K562 (cell line): ENCODE data around the gene TMEM178A. TPM values are rescaled to one million over a fixed set of nuclear protein-coding genes. Genes with fewer than 3 reads are reported as not detected.

ENCODE experiments used
- ATAC-seq: fragments of 200-7000 bp; cut with Tn5 transposase; 3 replicates; pipeline ENCODE4 v1.9.1; 2020; ENCODE audit warnings: moderate library complexity
- BruUV-seq: library from RNA; stranded (reverse); fragments of 400-500 nt; replicated peaks from 2 replicates; lab custom pipeline; 2021; lab: Mats Ljungman, UMichigan
- CTCF ChIA-PET: fragments of 300-600 bp; formaldehyde crosslinking; extraction: SDS; loops from one replicate; lab custom pipeline; 2021; ENCODE audit warnings: low intra/inter-chr PET ratio; lab: Yijun Ruan, JAX
- POLR2A ChIA-PET: fragments of 300-600, 350-650 bp; sonication (Branson Sonifier 250); formaldehyde crosslinking; extraction: SDS; loops from one replicate; lab custom pipeline; 2021; ENCODE audit warnings: antibody characterized with exemption, inconsistent platforms; lab: Yijun Ruan, JAX
- DNase-seq, 4 experiments: peaks; one replicate each; pipeline versions ENCODE4 v3.0.0 to v3.0.0-alpha.2; 2011 to 2018; ENCODE audit warnings: low spot score in 3 of 4, mixed read lengths in 3 of 4; ENCODE audit errors: extremely low read depth in 1 of 4
- FAIRE-seq: peaks from 2 replicates; lab custom pipeline; 2011; peaks lifted over from hg19 to GRCh38; lab: Jason Lieb, UNC
- H2AFZ ChIP-seq: 2 replicates; pipeline ENCODE4 v1.6.0; 2011; ENCODE audit warnings: low read depth, low read length, control low read depth, inconsistent platforms
- H3K27ac ChIP-seq: fragments of 200-600 bp; 3 replicates; pipeline ENCODE4 v1.8.0; 2011; ENCODE audit warnings: low read depth, mild to moderate bottlenecking, control low read depth, inconsistent platforms, low read length, moderate library complexity, mixed read lengths; ENCODE audit errors: extremely low read depth
- H3K27me3 ChIP-seq, 2 experiments: fragments of 300-600 bp in 1 of 2; 2 replicates in 1 of 2; 3 replicates in 1 of 2; pipeline versions ENCODE4 v1.6.0 to v1.8.0; 2011; ENCODE audit warnings: inconsistent platforms in 2 of 2, low read length in 2 of 2, mild to moderate bottlenecking in 1 of 2, mixed read lengths in 1 of 2, moderate library complexity in 1 of 2; ENCODE audit not compliant: control insufficient read depth in 2 of 2, insufficient read depth in 2 of 2
- H3K36me3 ChIP-seq: fragments of 300-600 bp; 3 replicates; pipeline ENCODE4 v1.8.0; 2011; ENCODE audit warnings: mild to moderate bottlenecking, low read length, inconsistent platforms; ENCODE audit not compliant: control insufficient read depth, insufficient read depth
- H3K4me1 ChIP-seq, 2 experiments: fragments of 200-600 bp in 1 of 2; replicated peaks in 1 of 2; 2 replicates in 1 of 2; 3 replicates in 1 of 2; pipeline versions ENCODE4 v1.5.1 to v1.8.0; 2011; ENCODE audit warnings: inconsistent platforms in 2 of 2, low read length in 2 of 2, mild to moderate bottlenecking in 1 of 2, mixed read lengths in 1 of 2, moderate library complexity in 1 of 2; ENCODE audit not compliant: control insufficient read depth in 2 of 2, insufficient read depth in 2 of 2
- H3K4me2 ChIP-seq: 2 replicates; pipeline ENCODE4 v1.6.1; 2011; ENCODE audit warnings: low read length, control low read depth, inconsistent platforms, mixed read lengths; ENCODE audit not compliant: insufficient read depth
- H3K4me3 ChIP-seq: fragments of 200-600 bp; sonication (generic), shearing (Covaris generic); 2 replicates; pipeline ENCODE4 v1.5.1; 2016; ENCODE audit warnings: control low read depth, inconsistent platforms
- H3K79me2 ChIP-seq: fragments of 200-600 bp; 3 replicates; pipeline ENCODE4 v1.8.0; 2011; ENCODE audit warnings: low read length, inconsistent platforms; ENCODE audit not compliant: control insufficient read depth, insufficient read depth
- H3K9ac ChIP-seq, 2 experiments: 2 replicates each; pipeline versions ENCODE4 v1.6.0 to v1.6.1; 2011; ENCODE audit warnings: low read depth in 2 of 2, low read length in 2 of 2, control low read depth in 1 of 2, inconsistent platforms in 1 of 2, mild to moderate bottlenecking in 1 of 2, mixed read lengths in 1 of 2; ENCODE audit not compliant: insufficient read depth in 1 of 2
- H3K9me1 ChIP-seq: one replicate; pipeline ENCODE4 v1.6.0; 2011; ENCODE audit warnings: inconsistent platforms, mild to moderate bottlenecking, low read length, moderate library complexity; ENCODE audit not compliant: control insufficient read depth, insufficient read depth
- H3K9me3 ChIP-seq: replicated peaks from 2 replicates; pipeline ENCODE4 v1.5.1; 2011; ENCODE audit warnings: low read depth, low read length, inconsistent platforms; ENCODE audit not compliant: control insufficient read depth, insufficient read depth
- H4K20me1 ChIP-seq: replicated peaks from 2 replicates; pipeline ENCODE4 v1.6.1; 2011; ENCODE audit warnings: low read length, inconsistent platforms, mixed read lengths; ENCODE audit not compliant: control insufficient read depth, insufficient read depth
- CREB5 ChIP-seq: fragments of 250-450 bp; sonication (Bioruptor Pico); IDR thresholded peaks from 2 replicates; pipeline ENCODE4 v1.5.0; 2020; ENCODE audit warnings: mild to moderate bottlenecking
- L3MBTL2 ChIP-seq: fragments of 450-650 bp; IDR thresholded peaks from 2 replicates; pipeline ENCODE4 v1.6.1; 2016; ENCODE audit warnings: mild to moderate bottlenecking, moderate library complexity
- RB1 ChIP-seq: fragments of 450-650 bp; IDR thresholded peaks from 2 replicates; pipeline ENCODE4 v1.6.1; 2017; ENCODE audit warnings: low read depth, mild to moderate bottlenecking
- RCOR1 ChIP-seq, 2 experiments: IDR thresholded peaks; 2 replicates each; pipeline ENCODE4 v1.6.1; 2012; ENCODE audit warnings: low read depth in 2 of 2, low read length in 2 of 2, borderline replicate concordance in 1 of 2, improper control_type of control experiment in 1 of 2
- SUPT5H ChIP-seq: fragments of 450-650 bp; IDR thresholded peaks from 2 replicates; pipeline ENCODE4 v1.6.1; 2016
- TAL1 ChIP-seq: fragments of 450-650 bp; IDR thresholded peaks from 2 replicates; pipeline ENCODE4 v1.6.1; 2016; ENCODE audit warnings: mild to moderate bottlenecking
- ZNF197 ChIP-seq: fragments of 200-800 bp; sonication (Bioruptor generic); IDR thresholded peaks from 2 replicates; pipeline ENCODE4 v1.6.1; 2016; ENCODE audit warnings: low read depth, missing genetic modification characterization, missing compliant biosample characterization
- WGBS: fragments of 100-300 bp; shearing (Covaris generic); methylation state at CpG from one replicate; pipeline ENCODE4 v1.1.6; 2016; ENCODE audit warnings: low coverage, mixed read lengths; ENCODE audit not compliant: insufficient coverage; ENCODE audit errors: missing lambda C conversion rate; 5-methylcytosine and 5-hydroxymethylcytosine counted together
- in situ Hi-C: fragments of 300-500 bp; cut with MboI; formaldehyde crosslinking; loops from 4 replicates; pipeline ENCODE4 v1.15.0; 2018; ENCODE audit warnings: inconsistent platforms, mixed read lengths
- intact Hi-C: fragments of 100-400 bp; cut with micrococcal nuclease; formaldehyde crosslinking; loops from 2 replicates; pipeline ENCODE4 v1.14.2; 2022
- polyA plus RNA-seq, 8 experiments: library from polyadenylated mRNA; depleted of rRNA in 4 of 8; stranded (reverse) in 5 of 8; unstranded in 3 of 8; fragments of >200 nt; fragmentation: Nextera tagmentation in 2 of 8; fragmentation: Illumina TruSeq in 1 of 8; extraction: Ambion mirVana in 2 of 8; extraction: Trizol in 1 of 8; gene quantifications; 2 replicates each; pipeline versions ENCODE4 v1.2.1 to v1.2.3, GENCODE V29; 2011 to 2014; ENCODE audit warnings: inconsistent platforms in 1 of 8, missing spikeins in 1 of 8
- total RNA-seq, 7 experiments: library from RNA; depleted of rRNA in 6 of 7; stranded (reverse); fragments of >200 nt in 6 of 7; fragmentation: Illumina TruSeq in 2 of 7; extraction: Trizol in 2 of 7; gene quantifications; 2 replicates each; pipeline versions ENCODE4 v1.2.1 to v1.2.3, GENCODE V29; 2011 to 2021; ENCODE audit warnings: low replicate concordance in 1 of 7
- TF ChIP-seq, protein P1 (sequence below): fragments of 200-600 bp; sonication (generic); IDR thresholded peaks from one replicate; pipeline ENCODE4 v1.6.1; 2012; ENCODE audit warnings: mild to moderate bottlenecking, low read depth, low read length, inconsistent platforms

TMEM178A gene
- total and polyA plus RNA-seq, 9 of the 15 experiments (the other 6 are each of a cell fraction or from before 2014, with no cell fraction given) = 0.04 to 0.17 TPM; not detected in 7

GRCh38 chr2:39668576-39669080, 2.9 kb downstream of the TMEM178A start:
- no peak for FAIRE-seq
- WGBS = 9% methylated on average over 1 of the region's 1 CpG

More at GRCh38 chr2:39668576-39669080, 2.9 kb downstream of the TMEM178A start:
- no peaks in the 10 kb centered on the region for H3K9me1 ChIP-seq
- TF ChIP-seq, protein P1, sequence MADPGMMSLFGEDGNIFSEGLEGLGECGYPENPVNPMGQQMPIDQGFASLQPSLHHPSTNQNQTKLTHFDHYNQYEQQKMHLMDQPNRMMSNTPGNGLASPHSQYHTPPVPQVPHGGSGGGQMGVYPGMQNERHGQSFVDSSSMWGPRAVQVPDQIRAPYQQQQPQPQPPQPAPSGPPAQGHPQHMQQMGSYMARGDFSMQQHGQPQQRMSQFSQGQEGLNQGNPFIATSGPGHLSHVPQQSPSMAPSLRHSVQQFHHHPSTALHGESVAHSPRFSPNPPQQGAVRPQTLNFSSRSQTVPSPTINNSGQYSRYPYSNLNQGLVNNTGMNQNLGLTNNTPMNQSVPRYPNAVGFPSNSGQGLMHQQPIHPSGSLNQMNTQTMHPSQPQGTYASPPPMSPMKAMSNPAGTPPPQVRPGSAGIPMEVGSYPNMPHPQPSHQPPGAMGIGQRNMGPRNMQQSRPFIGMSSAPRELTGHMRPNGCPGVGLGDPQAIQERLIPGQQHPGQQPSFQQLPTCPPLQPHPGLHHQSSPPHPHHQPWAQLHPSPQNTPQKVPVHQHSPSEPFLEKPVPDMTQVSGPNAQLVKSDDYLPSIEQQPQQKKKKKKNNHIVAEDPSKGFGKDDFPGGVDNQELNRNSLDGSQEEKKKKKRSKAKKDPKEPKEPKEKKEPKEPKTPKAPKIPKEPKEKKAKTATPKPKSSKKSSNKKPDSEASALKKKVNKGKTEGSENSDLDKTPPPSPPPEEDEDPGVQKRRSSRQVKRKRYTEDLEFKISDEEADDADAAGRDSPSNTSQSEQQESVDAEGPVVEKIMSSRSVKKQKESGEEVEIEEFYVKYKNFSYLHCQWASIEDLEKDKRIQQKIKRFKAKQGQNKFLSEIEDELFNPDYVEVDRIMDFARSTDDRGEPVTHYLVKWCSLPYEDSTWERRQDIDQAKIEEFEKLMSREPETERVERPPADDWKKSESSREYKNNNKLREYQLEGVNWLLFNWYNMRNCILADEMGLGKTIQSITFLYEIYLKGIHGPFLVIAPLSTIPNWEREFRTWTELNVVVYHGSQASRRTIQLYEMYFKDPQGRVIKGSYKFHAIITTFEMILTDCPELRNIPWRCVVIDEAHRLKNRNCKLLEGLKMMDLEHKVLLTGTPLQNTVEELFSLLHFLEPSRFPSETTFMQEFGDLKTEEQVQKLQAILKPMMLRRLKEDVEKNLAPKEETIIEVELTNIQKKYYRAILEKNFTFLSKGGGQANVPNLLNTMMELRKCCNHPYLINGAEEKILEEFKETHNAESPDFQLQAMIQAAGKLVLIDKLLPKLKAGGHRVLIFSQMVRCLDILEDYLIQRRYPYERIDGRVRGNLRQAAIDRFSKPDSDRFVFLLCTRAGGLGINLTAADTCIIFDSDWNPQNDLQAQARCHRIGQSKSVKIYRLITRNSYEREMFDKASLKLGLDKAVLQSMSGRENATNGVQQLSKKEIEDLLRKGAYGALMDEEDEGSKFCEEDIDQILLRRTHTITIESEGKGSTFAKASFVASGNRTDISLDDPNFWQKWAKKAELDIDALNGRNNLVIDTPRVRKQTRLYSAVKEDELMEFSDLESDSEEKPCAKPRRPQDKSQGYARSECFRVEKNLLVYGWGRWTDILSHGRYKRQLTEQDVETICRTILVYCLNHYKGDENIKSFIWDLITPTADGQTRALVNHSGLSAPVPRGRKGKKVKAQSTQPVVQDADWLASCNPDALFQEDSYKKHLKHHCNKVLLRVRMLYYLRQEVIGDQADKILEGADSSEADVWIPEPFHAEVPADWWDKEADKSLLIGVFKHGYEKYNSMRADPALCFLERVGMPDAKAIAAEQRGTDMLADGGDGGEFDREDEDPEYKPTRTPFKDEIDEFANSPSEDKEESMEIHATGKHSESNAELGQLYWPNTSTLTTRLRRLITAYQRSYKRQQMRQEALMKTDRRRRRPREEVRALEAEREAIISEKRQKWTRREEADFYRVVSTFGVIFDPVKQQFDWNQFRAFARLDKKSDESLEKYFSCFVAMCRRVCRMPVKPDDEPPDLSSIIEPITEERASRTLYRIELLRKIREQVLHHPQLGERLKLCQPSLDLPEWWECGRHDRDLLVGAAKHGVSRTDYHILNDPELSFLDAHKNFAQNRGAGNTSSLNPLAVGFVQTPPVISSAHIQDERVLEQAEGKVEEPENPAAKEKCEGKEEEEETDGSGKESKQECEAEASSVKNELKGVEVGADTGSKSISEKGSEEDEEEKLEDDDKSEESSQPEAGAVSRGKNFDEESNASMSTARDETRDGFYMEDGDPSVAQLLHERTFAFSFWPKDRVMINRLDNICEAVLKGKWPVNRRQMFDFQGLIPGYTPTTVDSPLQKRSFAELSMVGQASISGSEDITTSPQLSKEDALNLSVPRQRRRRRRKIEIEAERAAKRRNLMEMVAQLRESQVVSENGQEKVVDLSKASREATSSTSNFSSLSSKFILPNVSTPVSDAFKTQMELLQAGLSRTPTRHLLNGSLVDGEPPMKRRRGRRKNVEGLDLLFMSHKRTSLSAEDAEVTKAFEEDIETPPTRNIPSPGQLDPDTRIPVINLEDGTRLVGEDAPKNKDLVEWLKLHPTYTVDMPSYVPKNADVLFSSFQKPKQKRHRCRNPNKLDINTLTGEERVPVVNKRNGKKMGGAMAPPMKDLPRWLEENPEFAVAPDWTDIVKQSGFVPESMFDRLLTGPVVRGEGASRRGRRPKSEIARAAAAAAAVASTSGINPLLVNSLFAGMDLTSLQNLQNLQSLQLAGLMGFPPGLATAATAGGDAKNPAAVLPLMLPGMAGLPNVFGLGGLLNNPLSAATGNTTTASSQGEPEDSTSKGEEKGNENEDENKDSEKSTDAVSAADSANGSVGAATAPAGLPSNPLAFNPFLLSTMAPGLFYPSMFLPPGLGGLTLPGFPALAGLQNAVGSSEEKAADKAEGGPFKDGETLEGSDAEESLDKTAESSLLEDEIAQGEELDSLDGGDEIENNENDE = no peak
- TF ChIP-seq ZNF197 (CRISPR knock-in tag) (no peak), RCOR1 (IDR thresholded peaks at IDR 0.05; ENCODE audit: borderline replicate concordance in 1 of 2, low read depth in 2 of 2, low read length in 2 of 2) (no peak), TAL1 (no peak), SUPT5H (no peak), RB1 (no peak), CREB5 (no peak), L3MBTL2 (no peak)
- no TSS peak for BruUV-seq
- H3K4me1 ChIP-seq = peaks cover 0 to 8% of the 10 kb centered on the region in 2 experiments; a peak in 1 of 5 replicates
- H2AFZ ChIP-seq = no peak overlapping the region
- POLR2A ChIA-PET = no interaction called here
- ATAC-seq (no peak), DNase-seq (no peak)
- no peak overlapping the region for H3K27ac ChIP-seq
- in situ Hi-C loops = no loop called here
- H3K27me3 ChIP-seq = peaks cover 21 to 26% of the 10 kb centered on the region in 2 experiments; a peak in 4 of 5 replicates
- no peak overlapping the region for H3K4me3 ChIP-seq
- H3K79me2 ChIP-seq = no peaks in the 10 kb centered on the region
- CTCF ChIA-PET = no interaction called here
- intact Hi-C loops = no loop called here
- no peaks in the 10 kb centered on the region for H3K36me3 ChIP-seq
- no peaks in the 10 kb centered on the region for H3K9me3 ChIP-seq
- no peak overlapping the region for H3K9ac ChIP-seq
- H3K4me2 ChIP-seq = no peak overlapping the region
- no peaks in the 10 kb centered on the region; the same call in 1 of the 2 replicates for H4K20me1 ChIP-seq
